ENCODE data around the gene TCF3.

TCF3 gene

DNA sequence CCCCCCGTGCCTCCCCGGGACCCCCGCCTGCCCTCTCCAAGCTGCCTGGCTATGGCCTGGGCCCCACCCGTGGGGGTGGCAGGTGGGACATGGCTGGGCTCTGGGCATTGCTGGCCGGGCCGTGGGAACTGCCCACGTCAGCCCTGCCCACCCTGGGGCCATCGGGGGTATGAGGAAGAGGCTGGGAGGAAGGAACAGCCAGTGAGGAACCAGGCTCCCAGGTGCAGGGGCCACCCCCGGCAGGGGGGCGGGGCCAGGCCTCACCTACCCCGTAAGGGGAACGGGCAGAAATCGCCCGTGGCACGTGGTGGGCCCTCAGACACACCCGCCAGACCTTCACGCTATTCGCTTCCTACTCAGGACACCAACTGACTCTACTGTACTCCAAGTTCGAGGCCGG, 22.4 kb downstream of the TCF3 start:
- no peak for DNase-seq (ENCODE audit: low read depth in 2 of 2)

DNA sequence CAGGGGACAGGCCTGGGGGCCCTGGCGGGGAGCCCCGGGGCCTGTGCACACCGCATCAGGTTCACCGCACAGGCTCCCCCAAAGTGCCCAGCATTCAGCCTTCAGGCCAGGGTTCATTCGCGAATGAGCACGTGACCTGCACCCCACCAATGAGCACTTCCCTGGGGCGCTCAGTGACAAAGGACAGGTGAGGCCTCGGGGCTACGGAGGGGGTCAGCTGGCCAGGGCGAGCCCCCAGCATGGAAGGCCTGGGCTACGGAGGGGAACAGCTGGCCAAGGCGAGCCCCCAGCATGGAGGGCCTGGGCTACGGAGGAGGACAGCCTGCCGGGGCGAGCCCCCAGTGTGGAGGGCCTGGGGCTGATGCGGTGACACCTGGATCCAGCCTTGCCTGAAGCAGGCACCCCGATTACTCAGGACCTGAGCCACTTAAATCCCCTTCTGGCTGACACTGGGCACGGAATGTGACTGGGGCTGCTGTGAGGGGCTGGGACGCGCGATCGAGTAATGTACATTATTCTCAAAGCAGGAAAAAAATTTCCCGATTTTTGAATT, 23.1 kb downstream of the TCF3 start:
- DNase-seq (ENCODE audit: low read depth in 2 of 2): no peak

DNA sequence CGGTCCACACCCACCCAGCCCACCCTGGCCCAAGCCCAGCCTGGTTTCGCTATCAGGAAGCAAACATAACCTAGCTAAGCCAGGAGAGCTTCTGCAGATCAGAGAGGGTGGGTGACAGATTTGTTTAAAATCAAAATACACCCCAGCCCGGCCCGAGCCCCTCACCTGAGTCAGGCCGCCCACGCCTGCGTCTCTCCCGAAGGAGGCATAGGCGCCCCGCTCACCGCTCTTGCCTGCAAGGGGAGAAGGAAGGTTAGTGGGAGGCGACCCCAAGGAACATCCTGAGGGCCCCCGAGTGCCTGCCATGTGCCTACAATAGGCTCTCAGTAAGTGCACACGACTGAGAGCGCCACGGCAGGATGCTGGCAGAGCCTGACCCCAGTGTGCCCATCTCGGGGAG, 25.2 kb downstream of the TCF3 start:
- no peak for DNase-seq (ENCODE audit: low read depth in 2 of 2)

DNA sequence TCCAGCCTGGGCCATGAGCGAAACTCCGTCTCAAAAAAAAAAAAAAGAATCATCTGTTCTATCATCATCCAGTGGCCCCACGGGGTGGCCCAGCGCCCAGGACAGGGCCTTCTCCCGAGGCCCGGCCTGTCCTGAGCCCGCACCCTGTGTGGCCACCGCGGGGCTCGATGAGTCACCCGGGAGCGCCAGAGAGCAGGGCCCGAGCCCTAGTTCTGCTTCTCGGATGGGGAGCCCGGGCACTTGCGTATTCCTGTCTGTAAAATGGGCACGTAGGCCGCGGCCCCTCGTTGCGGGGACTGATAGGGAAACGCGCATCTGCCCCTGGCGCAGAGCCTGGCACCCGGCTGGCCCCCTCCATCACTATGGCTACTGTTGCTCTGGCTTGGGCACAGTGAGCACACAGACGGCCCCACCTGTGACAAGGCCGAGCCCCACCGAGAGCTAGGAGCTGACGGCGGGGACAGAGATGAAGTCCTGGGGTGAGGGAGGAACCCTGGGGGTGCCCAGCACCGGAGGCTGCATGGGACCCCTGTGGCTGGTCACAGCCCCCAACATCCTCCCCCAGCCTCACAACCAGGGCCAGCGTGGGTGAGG, 25.9 kb downstream of the TCF3 start:
- DNase-seq (ENCODE audit: low read depth in 2 of 2): no peak

DNA sequence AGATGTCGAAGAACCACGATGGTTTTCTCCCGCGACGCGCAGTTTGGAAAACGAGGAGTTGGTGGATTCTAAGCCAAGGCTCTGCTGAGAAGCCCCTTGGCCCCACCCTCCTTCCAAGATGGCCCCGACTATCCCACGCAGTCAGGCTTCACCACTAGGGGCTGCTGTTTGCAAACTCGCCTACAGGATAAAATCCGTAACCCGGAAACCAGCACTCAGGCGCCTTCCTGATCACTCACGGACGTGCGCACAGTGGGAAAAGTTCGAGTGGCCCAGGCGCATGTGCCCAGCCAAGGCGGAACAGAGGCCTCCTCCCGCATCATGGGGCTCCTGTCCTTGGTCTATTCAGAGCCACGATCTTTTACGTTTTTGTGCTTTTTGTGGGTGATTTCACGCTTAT, 28.0 kb downstream of the TCF3 start:
- DNase-seq (ENCODE audit: low read depth in 2 of 2): peak; percentile 36 to 43

DNA sequence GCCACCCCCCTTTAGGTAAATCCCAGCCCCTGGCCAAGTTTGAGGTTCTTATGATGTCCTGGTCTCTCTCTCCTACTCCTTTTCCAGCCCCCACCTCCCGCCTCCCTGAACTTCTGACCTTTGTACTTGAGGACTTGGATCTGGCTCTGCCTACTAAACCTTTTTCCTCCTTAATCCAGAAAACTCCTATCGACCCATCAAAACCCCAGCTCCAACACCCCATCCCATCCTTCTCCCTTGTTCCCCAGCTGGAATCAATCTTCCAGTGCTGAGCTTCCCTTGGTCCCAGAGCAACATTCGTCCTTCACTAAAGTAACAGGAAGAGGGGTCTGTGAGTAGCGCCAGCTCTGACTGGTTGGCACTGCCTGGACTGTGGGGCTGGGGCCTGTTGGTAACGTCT, 29.9 kb downstream of the TCF3 start:
- no peak for DNase-seq (ENCODE audit: low read depth in 2 of 2)

DNA sequence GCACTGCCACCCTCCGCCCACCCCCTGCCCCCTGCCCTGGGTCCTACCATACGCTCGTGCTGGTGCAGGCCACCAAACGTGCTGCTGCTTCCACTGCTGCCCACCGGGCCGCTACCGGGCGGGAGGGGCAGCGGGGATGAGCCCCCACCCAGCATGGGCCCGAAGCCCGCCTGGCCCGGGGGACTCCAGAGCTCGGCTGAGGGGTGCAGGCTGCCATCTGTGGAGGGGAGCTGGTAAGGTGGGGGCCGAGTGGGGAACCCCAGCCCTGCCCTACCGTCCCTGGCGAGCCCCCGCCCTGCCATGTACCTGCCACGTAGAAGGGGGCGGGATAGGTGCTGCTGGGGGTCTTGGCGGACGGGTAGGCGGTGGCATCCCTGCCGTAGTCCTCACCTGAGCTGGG, 30.4 kb downstream of the TCF3 start:
- DNase-seq (ENCODE audit: low read depth in 2 of 2): no peak

DNA sequence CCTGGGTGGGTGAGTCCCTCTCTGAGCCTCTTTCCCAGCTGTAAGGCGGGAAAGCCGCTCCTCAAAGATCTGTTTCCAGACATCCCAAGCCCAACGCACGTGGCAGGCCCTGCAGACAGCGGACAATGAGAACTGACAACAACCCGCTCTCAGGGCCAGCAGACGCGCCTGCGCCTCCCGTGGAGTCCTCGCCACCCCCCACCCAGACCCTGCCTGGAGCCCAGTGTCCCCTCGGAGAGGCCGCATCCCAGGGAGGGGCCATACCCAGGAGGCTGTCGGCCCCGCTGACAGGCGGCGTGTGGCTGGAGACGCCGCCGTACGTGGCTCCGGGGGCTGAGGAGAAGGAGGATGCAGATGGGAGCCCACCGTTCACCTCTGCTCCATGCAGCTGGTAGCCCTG, 30.8 kb downstream of the TCF3 start:
- DNase-seq (ENCODE audit: low read depth in 2 of 2): no peak

DNA sequence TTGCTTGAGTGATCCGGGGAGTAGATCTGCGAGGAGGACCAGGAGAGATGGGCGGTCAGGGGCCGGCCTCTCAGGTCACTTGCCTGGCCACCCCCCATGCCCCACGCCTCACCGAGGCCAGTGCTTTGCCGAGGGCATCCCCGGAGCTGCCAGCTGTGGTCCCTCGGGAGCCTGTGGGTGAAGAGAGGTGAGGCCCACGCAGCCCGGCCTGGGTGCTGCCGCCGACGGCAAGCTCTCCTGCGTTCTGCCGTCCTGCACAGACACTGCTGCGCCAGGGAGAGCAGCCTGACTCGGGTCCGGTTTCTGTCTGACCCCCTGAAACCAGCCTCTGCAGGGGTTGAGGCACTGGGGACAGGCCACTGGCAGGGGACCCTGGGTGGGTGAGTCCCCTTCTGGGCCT, 31.4 kb downstream of the TCF3 start:
- no peak for DNase-seq (ENCODE audit: low read depth in 2 of 2)

DNA sequence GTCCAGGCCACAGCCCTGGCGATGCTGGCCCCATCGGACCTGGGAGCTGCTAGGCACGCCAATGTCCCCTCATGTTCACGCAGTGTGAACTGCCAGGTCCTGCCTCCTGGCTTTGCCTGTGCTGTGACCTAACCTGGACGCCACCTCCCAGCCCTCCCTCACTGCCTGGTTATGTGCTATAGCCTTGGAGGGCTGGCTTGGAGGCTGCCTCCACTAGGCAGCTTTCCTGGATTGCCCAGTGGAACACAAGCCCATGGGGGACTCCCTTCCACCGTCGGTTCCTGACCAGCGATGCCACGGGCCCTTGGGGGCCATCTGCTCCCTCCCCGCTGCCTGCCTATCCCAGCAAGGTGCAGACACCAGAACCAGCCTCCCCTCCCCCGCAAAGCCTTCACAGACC, 31.9 kb downstream of the TCF3 start:
- DNase-seq (ENCODE audit: low read depth in 2 of 2): no peak

DNA sequence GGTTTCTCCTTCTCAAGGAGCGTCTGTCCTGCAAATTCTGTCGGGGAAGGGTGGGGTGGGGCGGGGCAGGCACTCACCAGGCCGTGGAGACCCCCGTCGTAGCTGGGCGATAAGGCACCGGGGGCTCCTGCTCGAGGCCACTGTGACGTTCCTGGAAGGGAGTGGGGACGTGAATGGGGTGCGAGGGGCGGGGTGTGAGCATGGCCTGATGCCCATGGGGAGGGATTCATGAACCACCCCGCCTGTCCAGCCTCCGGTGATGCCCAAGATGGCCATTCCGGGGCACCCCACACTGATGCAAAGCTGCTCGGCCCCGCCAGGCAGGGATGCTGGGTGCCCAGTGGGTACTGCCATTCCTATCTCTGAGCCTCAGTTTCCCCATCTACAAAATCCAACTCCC, 32.7 kb downstream of the TCF3 start:
- DNase-seq (ENCODE audit: low read depth in 2 of 2): no peak

DNA sequence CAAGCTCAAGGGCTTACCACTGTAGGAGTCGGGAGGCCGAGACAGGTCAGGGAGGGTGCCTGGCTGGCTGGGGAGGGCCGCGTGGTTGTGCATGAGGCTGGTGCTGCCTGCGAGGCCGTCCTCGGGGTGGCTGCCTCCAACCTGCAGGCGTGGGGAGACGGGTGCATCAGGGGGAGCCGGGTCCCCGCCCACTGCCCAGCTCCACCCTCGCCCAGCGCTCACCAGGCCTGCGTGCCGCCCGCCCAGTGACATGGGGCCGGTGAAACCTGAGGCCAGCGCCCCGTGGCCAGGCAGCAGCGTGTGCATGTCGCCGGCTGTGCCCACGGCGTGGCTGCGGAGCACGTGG, 33.3 kb downstream of the TCF3 start:
- no peak for DNase-seq (ENCODE audit: low read depth in 2 of 2)

DNA sequence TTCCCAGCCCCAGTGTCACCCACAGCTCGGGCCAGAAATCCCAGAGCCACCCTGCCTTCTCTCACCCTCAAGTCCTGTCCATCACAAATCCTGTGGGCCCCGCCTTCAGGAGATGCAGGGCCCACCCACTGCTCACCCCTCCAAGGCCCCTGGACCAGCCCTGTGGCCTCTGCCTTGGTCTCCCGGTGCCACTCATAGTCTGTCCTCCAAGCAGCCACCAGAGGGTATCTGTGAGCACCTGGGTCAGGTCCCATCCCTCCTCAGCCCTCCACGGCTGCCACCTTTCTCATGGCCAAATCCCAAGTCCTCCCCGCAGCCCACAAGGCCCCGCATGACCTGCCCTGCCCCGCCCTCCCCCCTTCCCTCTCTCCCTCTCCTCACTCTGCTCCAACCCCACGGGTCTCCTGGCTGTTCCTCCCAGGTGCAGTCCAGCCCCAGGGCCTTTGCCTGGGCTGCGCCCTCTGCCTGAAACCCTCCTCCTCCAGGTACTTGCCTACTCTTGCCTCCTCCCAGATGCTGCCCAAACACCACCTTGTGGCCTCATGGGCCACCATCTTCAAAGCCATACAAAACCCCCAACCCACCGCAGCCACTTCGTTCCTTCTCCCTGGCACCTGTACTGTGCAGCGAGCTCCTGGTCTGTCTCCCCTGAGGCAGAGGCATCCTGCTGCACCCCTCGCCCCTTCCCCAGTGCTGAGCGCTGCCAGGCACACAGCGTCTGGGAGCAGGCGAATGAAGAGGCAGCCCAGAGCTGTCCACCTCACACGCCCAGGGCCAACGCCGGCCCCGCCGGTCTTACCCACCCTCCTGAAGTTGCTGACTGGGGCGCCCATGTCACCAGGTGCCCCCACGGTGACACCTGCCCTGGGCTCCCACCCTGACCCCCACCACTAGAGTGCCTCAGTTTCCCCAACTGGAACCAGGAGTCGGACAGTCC, 34.0 kb downstream of the TCF3 start:
- DNase-seq (ENCODE audit: low read depth in 2 of 2): no peak

DNA sequence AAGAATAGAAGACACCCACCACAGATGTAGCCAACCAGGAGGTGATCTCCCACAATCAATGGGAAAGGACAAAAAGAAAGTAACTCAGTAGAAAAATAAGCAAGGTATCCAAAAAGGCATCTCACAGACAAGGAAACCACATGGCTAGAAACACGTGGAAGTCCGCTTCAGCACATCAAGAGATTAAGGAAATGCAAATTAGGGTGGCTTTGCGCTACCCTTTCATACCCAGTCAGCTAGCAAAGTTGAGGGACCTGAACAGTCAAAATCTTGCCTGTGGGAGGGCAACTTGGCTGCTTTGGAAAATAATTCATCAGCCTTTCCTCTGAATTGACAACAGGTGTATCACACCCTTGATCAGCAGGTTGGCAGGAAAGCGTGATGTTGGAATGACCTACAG, 35.5 kb downstream of the TCF3 start:
- DNase-seq (ENCODE audit: low read depth in 2 of 2): no peak

DNA sequence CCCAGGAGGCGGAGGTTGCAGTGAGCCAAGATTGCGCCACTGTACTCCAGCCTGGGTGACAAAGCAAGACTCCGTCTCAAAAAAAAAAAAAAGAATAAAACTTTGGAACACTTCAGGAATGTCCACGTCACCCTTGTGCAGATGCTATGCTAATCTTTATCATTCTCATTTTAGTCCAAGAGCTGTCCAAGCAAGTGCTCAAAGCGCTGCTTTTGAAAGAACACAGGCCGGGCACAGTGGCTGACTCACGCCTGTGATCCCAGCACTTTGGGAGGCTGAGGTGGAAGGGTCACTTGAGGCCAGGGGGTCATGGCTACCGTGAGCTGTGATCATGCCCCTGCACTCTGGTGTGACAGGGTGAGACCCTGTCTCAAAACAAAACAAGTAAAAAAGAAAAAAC, 36.0 kb downstream of the TCF3 start:
- DNase-seq (ENCODE audit: low read depth in 2 of 2): no peak

DNA sequence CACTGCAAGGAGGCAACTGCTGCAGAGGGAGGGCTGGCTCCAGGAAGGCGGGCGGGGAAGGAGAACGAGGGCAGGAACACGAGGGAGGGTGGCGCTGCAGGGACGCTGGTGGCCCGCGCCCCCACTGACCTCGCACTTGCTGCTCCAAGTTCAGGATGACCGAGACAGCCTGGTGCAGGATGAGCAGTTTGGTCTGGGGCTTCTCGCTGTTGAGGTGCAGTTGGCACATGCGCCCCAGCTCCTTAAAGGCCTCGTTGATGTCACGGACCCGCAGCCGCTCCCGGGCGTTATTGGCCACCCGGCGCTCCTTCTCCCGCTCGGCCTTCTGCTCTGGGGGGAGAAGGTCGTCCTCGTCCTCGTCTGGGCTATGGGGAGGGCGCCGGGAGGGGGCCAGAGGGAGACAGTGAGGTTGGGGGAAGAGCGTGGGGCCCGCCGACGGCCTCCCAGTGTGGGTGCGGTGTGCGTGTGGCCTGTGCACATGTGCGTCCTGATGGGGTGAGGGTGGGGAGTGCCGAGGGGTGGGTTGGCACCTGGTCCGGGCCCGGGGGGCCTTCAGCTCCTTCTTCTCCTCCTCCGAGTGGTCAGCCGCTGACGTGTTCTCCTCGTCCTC, 37.2 kb downstream of the TCF3 start:
- DNase-seq (ENCODE audit: low read depth in 2 of 2): no peak

DNA sequence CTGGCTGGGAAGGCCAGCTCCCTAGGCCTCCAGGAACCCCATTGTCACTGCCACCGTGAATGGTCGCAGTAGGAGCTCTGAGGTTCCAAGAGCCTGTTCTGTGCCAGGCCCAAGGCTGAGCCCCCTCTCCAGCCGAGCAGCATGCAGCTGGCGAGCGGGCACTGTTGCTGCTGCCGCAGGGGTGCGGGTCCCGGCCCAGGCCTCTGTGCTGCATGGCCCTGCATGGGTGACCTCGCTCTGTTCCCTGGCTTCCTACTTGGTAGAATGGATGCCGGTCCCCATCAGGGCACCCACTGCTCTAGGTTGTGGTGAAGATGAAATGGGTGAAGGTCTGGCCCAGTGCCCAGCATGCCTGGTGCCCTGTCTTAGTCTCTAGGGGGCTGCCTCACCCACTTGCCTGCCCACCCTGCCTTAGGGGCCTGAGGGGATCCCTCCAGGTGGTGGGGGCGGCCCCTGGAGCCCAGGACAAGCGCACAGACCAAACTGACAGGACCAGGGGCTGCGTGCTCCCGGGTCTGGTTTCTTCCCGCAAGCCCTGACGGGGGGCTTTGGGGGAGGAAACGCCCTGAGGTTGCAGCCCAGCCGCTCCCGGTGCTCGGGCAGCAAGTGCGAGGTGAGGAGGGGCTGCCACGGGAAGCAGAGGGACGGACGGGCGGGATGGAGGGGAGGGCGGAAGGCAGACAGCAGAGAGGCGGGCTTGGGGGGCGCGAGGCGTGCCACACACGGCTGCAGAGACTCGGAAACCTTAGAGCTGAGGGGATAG, 38.4 kb downstream of the TCF3 start:
- DNase-seq (ENCODE audit: low read depth in 2 of 2): no peak

DNA sequence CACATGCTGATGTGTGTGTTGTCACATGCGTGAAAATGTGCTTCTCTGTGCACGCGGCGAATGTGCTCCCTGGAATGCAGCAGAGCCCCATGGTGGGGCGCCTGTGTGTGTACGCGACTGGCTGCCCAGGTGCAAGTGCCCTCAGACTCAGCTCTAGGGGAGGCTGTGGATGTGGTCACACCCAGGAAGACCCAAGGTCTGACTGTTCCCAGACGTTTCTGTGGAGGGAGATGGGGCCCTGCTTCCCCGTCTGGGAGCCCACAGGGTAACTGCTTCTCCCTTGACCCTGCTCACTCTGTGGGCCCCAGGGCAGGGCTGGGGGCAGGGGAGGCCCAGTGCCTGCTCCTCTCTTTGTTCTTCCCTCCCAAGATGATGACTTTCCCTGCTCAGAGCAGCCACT, 39.3 kb downstream of the TCF3 start:
- no peak for DNase-seq (ENCODE audit: low read depth in 2 of 2)

DNA sequence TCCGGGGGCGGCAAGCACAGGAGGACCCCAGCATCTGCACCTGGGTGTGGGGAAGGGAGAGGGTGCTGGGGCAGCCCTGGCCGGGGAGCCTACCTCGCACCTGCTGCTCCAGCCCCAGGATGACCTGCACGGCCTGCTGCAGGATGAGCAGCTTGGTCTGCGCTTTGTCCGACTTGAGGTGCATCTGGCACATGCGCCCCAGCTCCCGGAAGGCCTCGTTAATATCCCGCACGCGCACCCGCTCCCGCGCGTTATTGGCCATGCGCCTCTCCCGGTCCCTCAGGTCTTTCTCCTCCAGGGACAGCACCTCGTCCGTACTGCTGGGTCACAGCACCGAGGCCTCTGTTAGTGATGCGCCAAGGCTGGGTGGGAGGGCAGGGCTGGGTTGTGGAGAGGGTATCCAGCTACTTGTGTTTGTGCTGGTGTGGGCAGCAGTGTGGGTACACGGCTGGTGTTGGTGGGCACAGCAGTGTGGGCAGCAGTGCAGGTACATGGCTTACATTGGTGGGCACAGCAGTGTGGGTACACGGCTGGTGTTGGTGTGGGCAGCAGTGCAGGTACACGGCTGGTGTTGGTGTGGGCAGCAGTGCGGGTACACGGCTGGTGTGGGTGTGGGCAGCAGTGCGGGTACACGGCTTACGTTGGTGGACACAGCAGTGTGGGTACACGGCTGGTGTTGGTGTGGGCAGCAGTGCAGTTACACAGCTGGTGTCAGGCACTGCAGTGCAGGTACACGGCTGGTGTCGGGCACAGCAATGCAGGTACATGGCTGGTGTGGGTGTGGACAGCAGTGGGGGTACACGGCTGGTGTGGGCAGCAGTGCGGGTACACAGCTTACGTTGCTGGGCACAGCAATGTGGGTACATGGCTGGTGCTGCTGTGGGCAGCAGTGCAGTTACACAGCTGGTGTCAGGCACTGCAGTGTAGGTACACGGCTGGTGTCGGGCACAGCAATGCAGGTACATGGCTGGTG, 40.0 kb downstream of the TCF3 start:
- DNase-seq (ENCODE audit: low read depth in 2 of 2): no peak

DNA sequence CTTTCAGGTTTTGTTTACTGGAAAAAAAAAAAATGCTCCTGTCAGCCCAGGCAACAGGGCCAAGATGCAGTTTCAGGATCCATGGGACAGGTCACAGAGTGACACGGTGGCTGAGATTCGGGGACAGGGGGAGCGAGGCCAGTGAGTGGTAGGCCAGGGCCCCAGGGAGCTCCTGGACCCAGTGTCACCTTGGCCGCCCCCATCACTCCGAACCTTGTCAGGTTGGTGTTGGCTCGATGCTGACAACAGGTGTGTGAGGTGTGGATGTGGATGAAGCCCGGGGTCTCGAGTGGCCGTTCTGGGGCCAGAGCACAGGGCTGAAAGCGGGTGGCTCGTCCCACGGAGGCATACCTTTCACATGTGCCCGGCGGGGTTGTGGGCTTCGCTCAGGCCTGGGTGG, 41.1 kb downstream of the TCF3 start:
- DNase-seq (ENCODE audit: low read depth in 2 of 2): no peak

DNA sequence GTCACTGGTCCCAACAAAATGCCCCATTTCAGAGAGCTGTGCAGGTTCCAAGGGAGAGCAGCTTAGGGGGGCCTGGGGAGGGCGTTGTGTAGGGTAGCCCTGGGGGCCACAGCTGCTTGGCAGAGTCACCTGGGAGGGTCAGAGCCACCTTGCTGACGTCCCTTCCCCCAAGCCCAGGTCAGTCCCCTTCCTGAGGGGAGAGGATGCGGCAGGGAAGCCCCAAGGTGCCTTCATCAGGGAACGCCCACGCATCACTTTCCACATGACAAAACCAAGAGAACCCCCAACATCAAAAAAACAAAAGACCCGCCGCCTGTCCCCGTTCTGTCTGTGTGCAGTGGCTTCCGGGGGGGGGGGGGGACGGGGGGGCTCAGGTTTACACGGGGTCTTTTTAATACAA, 41.8 kb downstream of the TCF3 start:
- no peak for DNase-seq (ENCODE audit: low read depth in 2 of 2)
